ENCODE data around the gene ERFL. TPM values are rescaled to one million over a fixed set of nuclear protein-coding genes. Genes with fewer than 3 reads are reported as not detected.

Gene ERFL
- total and polyA plus RNA-seq, 2 of the 8 experiments (the other 6 are each of a cell fraction or from before 2014, with no cell fraction given), result 0.12 TPM; not detected in 1

- peaks cover 0 to 9% (median 2%) of the 10 kb centered on the region in 4 experiments; a peak in 5 of 7 replicates for H3K4me1 ChIP-seq (replicated peaks in 1 of 4; ENCODE audit: control insufficient read depth in 3 of 4, insufficient read depth in 4 of 4, low read length in 3 of 4)
- H3K18ac ChIP-seq (ENCODE audit: extremely low read depth, low read length), result no peak overlapping the region
- peaks cover 2% of the 10 kb centered on the region; the same call in 1 of the 2 replicates for H3K79me1 ChIP-seq (ENCODE audit: low read depth, low read length)
- H3K4me2 ChIP-seq (ENCODE audit: insufficient read depth in 1 of 2, low read depth in 2 of 2, low read length in 2 of 2), result no peak overlapping the region
- no peak overlapping the region for H4K8ac ChIP-seq (ENCODE audit: extremely low read depth, insufficient read depth, low read length)
- POLR2A ChIA-PET (ENCODE audit: partially characterized antibody), result interaction anchor here (1.0 to 13.1 kb wide), 5 partner anchors 8 to 40 kb away, joined by 3 to 167 read pairs (median 7); partner anchors contain the start of gene ERFL
- no peak overlapping the region for H3K9ac ChIP-seq (replicated peaks in 1 of 4; ENCODE audit: extremely low read depth in 1 of 4, low read depth in 3 of 4, low read length in 3 of 4)
- FAIRE-seq, result no peak
- H2AK5ac ChIP-seq (ENCODE audit: low read depth, low read length), result no peak overlapping the region
- peaks cover 6 to 22% of the 10 kb centered on the region in 2 experiments for H4K20me1 ChIP-seq (replicated peaks in 1 of 2; ENCODE audit: control insufficient read depth in 1 of 2, insufficient read depth in 2 of 2, low read length in 2 of 2)
- CTCF ChIA-PET (ENCODE audit: partially characterized antibody), result interaction anchor here (0.7 to 3.0 kb wide), 4 partner anchors 13 to 23 kb away, joined by 3 to 11 read pairs (median 4); no protein-coding TSS in a partner anchor
- no peak overlapping the region for H3K4ac ChIP-seq (replicated peaks; ENCODE audit: insufficient read length, low read depth, low read length)
- no peak overlapping the region for H3K27ac ChIP-seq (ENCODE audit: low read depth, low read length)
- peaks cover 2% of the 10 kb centered on the region; the same call in 1 of the 2 replicates for H3K23me2 ChIP-seq (ENCODE audit: low read depth, low read length)
- no peak overlapping the region for H3K14ac ChIP-seq (ENCODE audit: insufficient read length)
- H2BK120ac ChIP-seq (replicated peaks; ENCODE audit: low read depth, low read length), result no peak overlapping the region
- no peak overlapping the region for H2AFZ ChIP-seq (ENCODE audit: low read length)
- H3K56ac ChIP-seq (replicated peaks; ENCODE audit: insufficient read length, low read depth, low read length), result no peak overlapping the region
- no peak overlapping the region for H4K5ac ChIP-seq (ENCODE audit: insufficient read length, low read depth, low read length)
- H3K9me3 ChIP-seq (ENCODE audit: insufficient read depth in 2 of 2, low read depth in 1 of 2, low read length in 1 of 2), result no peaks in the 10 kb centered on the region
- H3K27me3 ChIP-seq (replicated peaks in 1 of 4; ENCODE audit: control insufficient read depth in 3 of 4, extremely low read depth in 1 of 4, insufficient read depth in 3 of 4, low read length in 3 of 4), result peaks cover 29 to 39% (median 36%) of the 10 kb centered on the region in 4 experiments
- H2BK5ac ChIP-seq (ENCODE audit: low read depth, low read length), result no peak overlapping the region
- no peak overlapping the region for H2BK15ac ChIP-seq (ENCODE audit: low read length)
- H3K36me3 ChIP-seq (ENCODE audit: control insufficient read depth in 2 of 4, insufficient read depth in 4 of 4, low read length in 3 of 4), result peaks cover 0 to 10% (median 6%) of the 10 kb centered on the region in 4 experiments
- H4K91ac ChIP-seq (replicated peaks; ENCODE audit: insufficient read length, low read length), result no peak overlapping the region
- no peak overlapping the region for H3K4me3 ChIP-seq (ENCODE audit: extremely low read depth in 1 of 4, insufficient read depth in 2 of 4, low read depth in 3 of 4, low read length in 4 of 4)
- 93% methylated on average over 24 of the region's 25 CpGs; no CpG with 5 or more reads in 1 of the 2 experiments for WGBS, 2 experiments (ENCODE audit: extremely low coverage in 1 of 2, insufficient coverage in 1 of 2, insufficient read length in 1 of 2, insufficient replicate concordance in 2 of 2, low coverage in 1 of 2, low lambda C conversion rate in 2 of 2, missing lambda C conversion rate in 1 of 2)
- H2BK12ac ChIP-seq (ENCODE audit: low read depth, low read length), result no peak overlapping the region
- H3K79me2 ChIP-seq (ENCODE audit: control insufficient read depth in 1 of 2, insufficient read depth in 2 of 2, low read length in 2 of 2), result no peaks in the 10 kb centered on the region
- H2BK20ac ChIP-seq (ENCODE audit: low read length), result no peak overlapping the region
- DNase-seq (ENCODE audit: low read depth in 1 of 2, low spot score in 2 of 2), result no peak
- no peak overlapping the region for H3K23ac ChIP-seq (ENCODE audit: insufficient read length)
- TF ChIP-seq TCF12 (IDR thresholded peaks at IDR 0.05; ENCODE audit: low read depth, low read length) (no peak), EZH2 (IDR thresholded peaks at IDR 0.05; ENCODE audit: low read depth, low read length, severe bottlenecking) (no peak), YY1 (IDR thresholded peaks at IDR 0.05; ENCODE audit: low read depth, low read length) (no peak), ASH2L (IDR thresholded peaks at IDR 0.05; ENCODE audit: low read length) (no peak), ATF3 (IDR thresholded peaks at IDR 0.05; ENCODE audit: insufficient read depth, low read depth, low read length) (no peak), CHD2 (IDR thresholded peaks at IDR 0.05; ENCODE audit: low read length) (no peak), CHD1 (IDR thresholded peaks at IDR 0.05; ENCODE audit: low read depth, low read length) (no peak), HDAC2 (IDR thresholded peaks at IDR 0.05; ENCODE audit: borderline replicate concordance in 1 of 2, low read depth in 2 of 2, low read length in 2 of 2) (no peak)
- TF ChIP-seq, protein P1, sequence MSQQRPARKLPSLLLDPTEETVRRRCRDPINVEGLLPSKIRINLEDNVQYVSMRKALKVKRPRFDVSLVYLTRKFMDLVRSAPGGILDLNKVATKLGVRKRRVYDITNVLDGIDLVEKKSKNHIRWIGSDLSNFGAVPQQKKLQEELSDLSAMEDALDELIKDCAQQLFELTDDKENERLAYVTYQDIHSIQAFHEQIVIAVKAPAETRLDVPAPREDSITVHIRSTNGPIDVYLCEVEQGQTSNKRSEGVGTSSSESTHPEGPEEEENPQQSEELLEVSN (IDR thresholded peaks at IDR 0.05), result no peak
Measured at GRCh38 chr19:41907994-41908615, 20.1 kb downstream of the ERFL start.

Measured in H1 (cell line).